AG09309 (cell line): ENCODE results near the gene ARMH1.
"Not testable (repeated sequence)": the region's sequence is repeated elsewhere in the genome, so short reads cannot be mapped to it uniquely, and the experiment has no call there.

Source experiments
- DNase-seq: peaks from one replicate; pipeline ENCODE4 v3.0.0-alpha.2; 2010; ENCODE audit warnings: low read depth
- H3K4me3 ChIP-seq: 2 replicates; pipeline ENCODE4 v1.5.1; 2011; ENCODE audit warnings: mild to moderate bottlenecking, low read depth, low read length, moderate library complexity; ENCODE audit not compliant: control insufficient read depth
- CTCF ChIP-seq: IDR thresholded peaks from 2 replicates; pipeline ENCODE4 v1.5.1; 2011; ENCODE audit warnings: mild to moderate bottlenecking, low read depth, low read length, inconsistent platforms; ENCODE audit not compliant: insufficient read depth, control insufficient read depth; ENCODE audit errors: missing control alignments

The ARMH1 gene

GRCh38 chr1:44724955-44725698, 50.6 kb downstream of the ARMH1 start:
- DNase-seq = no peak

DNA sequence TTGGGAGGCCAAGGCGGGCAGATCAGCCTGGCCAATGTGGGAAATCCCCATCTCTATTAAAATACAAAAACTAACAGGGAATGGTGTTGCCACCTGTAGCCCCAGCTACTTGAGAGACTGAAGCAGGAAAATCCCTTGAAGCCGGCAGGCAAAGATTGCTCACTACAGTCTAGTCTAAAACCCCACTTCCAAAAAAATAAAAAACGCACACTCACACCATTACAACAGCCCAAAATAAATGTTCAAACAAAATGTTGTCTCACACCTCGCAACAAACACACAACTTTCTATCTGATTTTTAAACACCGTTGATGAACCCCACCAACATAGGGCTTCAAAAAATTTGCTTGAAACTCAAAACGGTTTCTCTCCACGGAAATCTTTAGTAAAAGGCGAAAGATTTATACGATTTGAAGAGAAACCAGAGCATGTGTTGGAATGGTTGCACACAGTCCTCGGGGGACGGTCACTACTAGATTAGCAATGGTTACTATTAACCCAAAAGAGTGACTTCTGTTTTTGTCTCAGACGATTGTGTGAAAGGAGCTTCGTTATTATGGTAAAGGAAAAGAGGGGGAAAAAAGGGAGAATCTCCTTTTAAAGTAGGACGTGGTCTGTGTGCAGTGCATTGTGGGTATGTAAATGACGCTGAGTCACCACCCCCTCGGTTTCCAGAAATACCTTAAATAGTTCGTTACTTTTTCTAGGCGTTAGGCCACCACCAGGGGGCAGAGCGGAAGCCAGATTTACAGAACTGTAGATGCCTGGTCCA, 56.4 kb downstream of the ARMH1 start, which contains the start of gene RNU5D-1:
Gene RNU5D-1, minus strand, starts transcription at position 430 of the 772 bp plus-strand sequence.
- H3K4me3 ChIP-seq = no peak within 1 kb of the TSS
- peak; percentile 73 for TF ChIP-seq CTCF
- DNase-seq = peak; percentile 92

More at GRCh38 chr1:44724955-44725698, 50.6 kb downstream of the ARMH1 start:
- H3K4me3 ChIP-seq = no peak overlapping the region
- no peak for TF ChIP-seq CTCF

DNA sequence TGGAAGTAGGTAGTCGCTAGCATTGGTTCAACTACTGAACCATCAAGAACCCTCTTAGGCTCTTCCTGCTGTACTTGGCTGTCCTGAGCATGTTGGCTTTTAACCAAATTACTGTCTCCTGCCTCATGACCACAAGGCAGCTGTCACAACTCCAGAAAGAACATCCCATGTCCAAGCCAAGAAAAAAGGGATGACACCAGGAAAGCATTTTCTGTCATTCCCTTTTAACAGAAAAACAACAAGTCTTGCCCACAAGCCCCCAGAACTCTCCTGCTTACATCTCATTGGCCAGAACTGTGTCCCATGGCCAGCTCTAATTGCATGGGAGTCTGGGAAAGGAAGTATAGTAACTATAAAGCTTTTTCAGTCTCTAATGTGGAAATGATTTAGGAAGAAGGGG, 58.9 kb downstream of the ARMH1 start:
- DNase-seq = no peak
- TF ChIP-seq CTCF = no peak
- no peak overlapping the region for H3K4me3 ChIP-seq

DNA sequence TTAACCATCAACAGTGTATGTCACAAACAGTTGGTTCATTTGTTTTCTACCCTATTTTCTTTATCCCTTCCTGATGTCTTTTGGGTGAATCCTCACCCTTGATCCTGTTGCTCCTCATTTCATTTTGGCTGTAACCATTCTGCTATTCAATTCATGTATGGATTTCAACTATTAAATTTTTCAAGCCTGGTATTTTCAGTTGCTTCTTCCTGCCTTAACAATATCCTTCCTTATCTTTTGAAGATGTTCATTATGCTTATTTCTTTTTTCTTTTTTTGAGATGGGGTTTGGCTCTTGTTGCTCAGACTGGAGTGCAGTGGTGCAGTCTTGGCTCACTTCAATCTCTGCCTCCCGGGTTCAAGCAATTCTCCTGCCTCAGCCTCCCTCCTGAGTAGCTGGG, 59.3 kb downstream of the ARMH1 start:
- DNase-seq = no peak
- TF ChIP-seq CTCF = no peak
- no peak overlapping the region for H3K4me3 ChIP-seq

DNA sequence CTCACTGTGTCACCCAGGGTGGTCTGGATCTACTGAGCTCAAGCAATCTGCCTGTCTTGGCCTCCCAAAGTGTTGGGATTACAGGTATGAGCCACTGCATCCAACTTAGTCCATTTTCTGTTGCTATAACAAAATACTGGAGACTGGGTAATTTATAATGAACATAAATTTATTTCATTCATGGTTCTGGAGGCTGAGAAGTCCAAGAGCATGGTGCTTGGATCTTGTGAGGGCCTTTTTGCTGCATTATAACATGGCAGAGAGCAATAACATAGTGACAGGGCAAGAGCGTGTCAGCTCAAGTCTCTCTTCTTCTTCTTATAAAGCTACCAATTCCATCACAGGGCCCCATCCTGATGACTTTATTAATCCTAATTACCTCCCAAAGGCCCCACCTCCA, 61.5 kb downstream of the ARMH1 start:
- no peak for DNase-seq
- H3K4me3 ChIP-seq = no peak overlapping the region
- no peak for TF ChIP-seq CTCF

DNA sequence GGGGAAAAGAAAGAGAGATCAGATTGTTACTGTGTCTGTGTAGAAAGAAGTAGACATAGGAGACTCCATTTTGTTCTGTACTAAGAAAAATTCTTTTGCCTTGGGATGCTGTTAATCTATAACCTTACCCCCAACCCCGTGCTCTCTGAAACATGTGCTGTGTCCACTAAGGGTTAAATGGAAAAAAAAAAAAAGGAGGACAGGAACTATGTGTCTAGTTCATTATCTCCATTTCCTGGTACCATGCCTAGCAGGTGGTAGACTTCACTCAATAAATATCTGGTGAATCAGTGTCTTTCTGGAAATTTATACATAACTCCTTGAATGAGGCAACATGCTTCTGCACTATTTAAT, 64.4 kb downstream of the ARMH1 start:
- H3K4me3 ChIP-seq = peak overlapping the region; percentile 50
- DNase-seq = not testable (repeated sequence)
